Caco-2 (cell line): ENCODE measurements around the gene USP26. TPM values are rescaled to one million over a fixed set of nuclear protein-coding genes. Genes with fewer than 3 reads are reported as not detected.
A peak's percentile ranks its signal among the peaks of the same experiment; 100 is the strongest.

Source experiments
- Bru-seq: library from RNA; stranded (reverse); fragments of 400-500 nt; gene quantifications from one replicate; lab custom pipeline; 2021; lab: Mats Ljungman, UMichigan
- BruChase-seq, 2 experiments: library from RNA; stranded (reverse); fragments of 400-500 nt; gene quantifications; one replicate each; lab custom pipeline; 2021; lab: Mats Ljungman, UMichigan
- BruUV-seq: library from RNA; stranded (reverse); fragments of 400-500 nt; replicated peaks from 2 replicates; lab custom pipeline; 2021; lab: Mats Ljungman, UMichigan
- CTCF ChIA-PET: fragments of 300-600 bp; sonication (Branson Sonifier 250); formaldehyde crosslinking; loops from one replicate; lab custom pipeline; 2022; ENCODE audit warnings: antibody characterized with exemption; lab: Charles Lee
- POLR2A ChIA-PET: fragments of 300-600 bp; sonication (Branson Sonifier 250); formaldehyde crosslinking; loops from one replicate; lab custom pipeline; 2022; ENCODE audit warnings: antibody characterized with exemption; lab: Charles Lee
- DNase-seq, 2 experiments: peaks; one replicate each; pipeline versions ENCODE4 v3.0.0 to v3.0.0-alpha.2; 2020 to 2022
- H3K27me3 ChIP-seq: replicated peaks from 2 replicates; pipeline ENCODE4 v1.6.0; 2011; ENCODE audit warnings: low read length; ENCODE audit not compliant: control insufficient read depth, insufficient read depth
- H3K36me3 ChIP-seq: 2 replicates; pipeline ENCODE4 v1.5.1; 2011; ENCODE audit warnings: low read length; ENCODE audit not compliant: control insufficient read depth, insufficient read depth
- H3K4me1 ChIP-seq: fragments of 250-450 bp; sonication (Bioruptor Pico); 2 replicates; pipeline ENCODE4 v1.5.1; 2020; ENCODE audit warnings: mild to moderate bottlenecking
- H3K4me3 ChIP-seq: 2 replicates; pipeline ENCODE4 v1.5.1; 2011; ENCODE audit warnings: low read depth, mild to moderate bottlenecking, control low read depth, low read length
- H3K9me3 ChIP-seq: fragments of 250-450 bp; sonication (Bioruptor Pico); 2 replicates; pipeline ENCODE4 v1.5.1; 2020; ENCODE audit warnings: mild to moderate bottlenecking, moderate library complexity
- H3K27ac Mint-ChIP-seq: one replicate; pipeline ENCODE4 v1.8.0; 2022; ENCODE audit warnings: mixed read lengths; ENCODE audit not compliant: unreplicated experiment
- H3K27me3 Mint-ChIP-seq: one replicate; pipeline ENCODE4 v1.8.0; 2022; ENCODE audit warnings: mixed read lengths; ENCODE audit not compliant: insufficient read depth, unreplicated experiment
- H3K36me3 Mint-ChIP-seq: one replicate; pipeline ENCODE4 v1.8.0; 2022; ENCODE audit warnings: mild to moderate bottlenecking, mixed read lengths; ENCODE audit not compliant: insufficient read depth, unreplicated experiment
- H3K4me1 Mint-ChIP-seq: one replicate; pipeline ENCODE4 v1.8.0; 2022; ENCODE audit warnings: low read depth, mixed read lengths; ENCODE audit not compliant: unreplicated experiment
- H3K4me3 Mint-ChIP-seq: one replicate; pipeline ENCODE4 v1.8.0; 2022; ENCODE audit warnings: mild to moderate bottlenecking, moderate library complexity, mixed read lengths; ENCODE audit not compliant: unreplicated experiment
- H3K9me3 Mint-ChIP-seq: one replicate; pipeline ENCODE4 v1.8.0; 2022; ENCODE audit warnings: mixed read lengths; ENCODE audit not compliant: unreplicated experiment
- intact Hi-C: fragments of 100-400 bp; cut with micrococcal nuclease; formaldehyde crosslinking; loops from one replicate; pipeline ENCODE4 v1.10.0; 2022; ENCODE audit not compliant: unreplicated experiment
- long read RNA-seq: library from polyadenylated mRNA; stranded (forward); transcript quantifications from one replicate; pipeline ENCODE4 v2.0.0, GENCODE V29; 2022
- total RNA-seq: library from RNA; stranded (reverse); gene quantifications from 2 replicates; pipeline ENCODE4 v1.2.3, GENCODE V29; 2022
- TF ChIP-seq, protein P1 (sequence below), 2 experiments: fragments of 200-600 bp in 1 of 2; IDR thresholded peaks; 1 replicate in 1 of 2; 2 replicates in 1 of 2; pipeline versions ENCODE4 v1.5.1 to v1.8.0; 2011 to 2022; ENCODE audit warnings: antibody characterized with exemption in 1 of 2, control low read depth in 1 of 2, inconsistent platforms in 1 of 2, low read depth in 1 of 2, low read length in 1 of 2, mild to moderate bottlenecking in 1 of 2, moderate library complexity in 1 of 2; ENCODE audit not compliant: insufficient read depth in 1 of 2, severe bottlenecking in 1 of 2, unreplicated experiment in 1 of 2

Gene USP26, protein sequence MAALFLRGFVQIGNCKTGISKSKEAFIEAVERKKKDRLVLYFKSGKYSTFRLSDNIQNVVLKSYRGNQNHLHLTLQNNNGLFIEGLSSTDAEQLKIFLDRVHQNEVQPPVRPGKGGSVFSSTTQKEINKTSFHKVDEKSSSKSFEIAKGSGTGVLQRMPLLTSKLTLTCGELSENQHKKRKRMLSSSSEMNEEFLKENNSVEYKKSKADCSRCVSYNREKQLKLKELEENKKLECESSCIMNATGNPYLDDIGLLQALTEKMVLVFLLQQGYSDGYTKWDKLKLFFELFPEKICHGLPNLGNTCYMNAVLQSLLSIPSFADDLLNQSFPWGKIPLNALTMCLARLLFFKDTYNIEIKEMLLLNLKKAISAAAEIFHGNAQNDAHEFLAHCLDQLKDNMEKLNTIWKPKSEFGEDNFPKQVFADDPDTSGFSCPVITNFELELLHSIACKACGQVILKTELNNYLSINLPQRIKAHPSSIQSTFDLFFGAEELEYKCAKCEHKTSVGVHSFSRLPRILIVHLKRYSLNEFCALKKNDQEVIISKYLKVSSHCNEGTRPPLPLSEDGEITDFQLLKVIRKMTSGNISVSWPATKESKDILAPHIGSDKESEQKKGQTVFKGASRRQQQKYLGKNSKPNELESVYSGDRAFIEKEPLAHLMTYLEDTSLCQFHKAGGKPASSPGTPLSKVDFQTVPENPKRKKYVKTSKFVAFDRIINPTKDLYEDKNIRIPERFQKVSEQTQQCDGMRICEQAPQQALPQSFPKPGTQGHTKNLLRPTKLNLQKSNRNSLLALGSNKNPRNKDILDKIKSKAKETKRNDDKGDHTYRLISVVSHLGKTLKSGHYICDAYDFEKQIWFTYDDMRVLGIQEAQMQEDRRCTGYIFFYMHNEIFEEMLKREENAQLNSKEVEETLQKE
- not detected in 2 replicates for total RNA-seq
- percentile 3 among the genes with signal in this experiment for Bru-seq, nascent RNA
- percentile 9 among the genes with signal in this experiment for BruChase-seq, experiment 1, labeled RNA remaining after a 2-hour chase
- percentile 4 among the genes with signal in this experiment for BruChase-seq, experiment 2, labeled RNA remaining after a 6-hour chase
- long read RNA-seq: 0 reads

DNA sequence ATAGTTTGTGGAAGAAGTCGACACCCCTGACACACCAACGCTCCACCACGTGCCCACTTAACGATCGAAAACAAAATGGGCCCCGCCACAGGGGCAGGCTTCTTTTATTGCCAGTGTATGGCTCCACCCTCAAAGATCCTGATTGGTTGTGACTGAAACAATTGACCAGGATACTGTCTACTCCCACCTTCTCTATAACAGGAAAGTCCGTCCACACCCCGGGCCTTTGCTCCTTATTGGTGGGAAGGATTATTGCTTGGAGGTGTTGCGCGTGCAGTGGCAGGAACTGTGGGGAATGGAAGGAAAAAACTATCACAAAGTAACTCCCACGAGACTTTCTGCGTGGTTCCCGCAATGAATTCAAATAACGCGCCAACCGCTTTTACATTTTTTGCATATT, at the start of gene USP26:
TSS of gene USP26 (minus strand) at position 79 of the 400 bp plus-strand sequence. CDS start 68,889 bp downstream, outside the sequence.
- no peaks in the 10 kb centered on the region for H3K36me3 ChIP-seq
- no peak for DNase-seq
- H3K4me1 Mint-ChIP-seq: no peaks in the 10 kb centered on the region
- TF ChIP-seq, protein P1, sequence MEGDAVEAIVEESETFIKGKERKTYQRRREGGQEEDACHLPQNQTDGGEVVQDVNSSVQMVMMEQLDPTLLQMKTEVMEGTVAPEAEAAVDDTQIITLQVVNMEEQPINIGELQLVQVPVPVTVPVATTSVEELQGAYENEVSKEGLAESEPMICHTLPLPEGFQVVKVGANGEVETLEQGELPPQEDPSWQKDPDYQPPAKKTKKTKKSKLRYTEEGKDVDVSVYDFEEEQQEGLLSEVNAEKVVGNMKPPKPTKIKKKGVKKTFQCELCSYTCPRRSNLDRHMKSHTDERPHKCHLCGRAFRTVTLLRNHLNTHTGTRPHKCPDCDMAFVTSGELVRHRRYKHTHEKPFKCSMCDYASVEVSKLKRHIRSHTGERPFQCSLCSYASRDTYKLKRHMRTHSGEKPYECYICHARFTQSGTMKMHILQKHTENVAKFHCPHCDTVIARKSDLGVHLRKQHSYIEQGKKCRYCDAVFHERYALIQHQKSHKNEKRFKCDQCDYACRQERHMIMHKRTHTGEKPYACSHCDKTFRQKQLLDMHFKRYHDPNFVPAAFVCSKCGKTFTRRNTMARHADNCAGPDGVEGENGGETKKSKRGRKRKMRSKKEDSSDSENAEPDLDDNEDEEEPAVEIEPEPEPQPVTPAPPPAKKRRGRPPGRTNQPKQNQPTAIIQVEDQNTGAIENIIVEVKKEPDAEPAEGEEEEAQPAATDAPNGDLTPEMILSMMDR (IDR thresholded peaks at IDR 0.05; ENCODE audit: insufficient read depth in 1 of 2, low read depth in 1 of 2, low read length in 1 of 2, severe bottlenecking in 1 of 2, unreplicated experiment in 1 of 2): no peak
- H3K9me3 ChIP-seq: no peaks in the 10 kb centered on the region
- no peaks in the 10 kb centered on the region for H3K36me3 Mint-ChIP-seq
- H3K9me3 Mint-ChIP-seq: no peaks in the 10 kb centered on the region
- no peaks in the 10 kb centered on the region for H3K4me1 ChIP-seq
- H3K27ac Mint-ChIP-seq: no peak within 1 kb of the TSS
- ChIA-PET POLR2A (no interaction called here), CTCF (no interaction called here)
- no TSS peak for BruUV-seq
- no peak within 1 kb of the TSS for H3K4me3 ChIP-seq
- intact Hi-C loops: loop anchor here (10.0 kb wide), 1 partner anchor 52 kb away; no protein-coding TSS in a partner anchor
- no peak within 1 kb of the TSS for H3K4me3 Mint-ChIP-seq
- no peaks in the 10 kb centered on the region for H3K27me3 ChIP-seq
- H3K27me3 Mint-ChIP-seq: no peaks in the 10 kb centered on the region

- intact Hi-C loops: no loop called here
- H3K36me3 Mint-ChIP-seq: no peaks in the 10 kb centered on the region
- ChIA-PET POLR2A (no interaction called here), CTCF (no interaction called here)
- H3K9me3 Mint-ChIP-seq: no peaks in the 10 kb centered on the region
- no peak overlapping the region for H3K4me3 ChIP-seq
- H3K36me3 ChIP-seq: no peaks in the 10 kb centered on the region
- TF ChIP-seq, protein P1 (IDR thresholded peaks at IDR 0.05; ENCODE audit: insufficient read depth in 1 of 2, low read depth in 1 of 2, low read length in 1 of 2, severe bottlenecking in 1 of 2, unreplicated experiment in 1 of 2): no peak
- H3K9me3 ChIP-seq: no peaks in the 10 kb centered on the region
- H3K27me3 ChIP-seq: no peaks in the 10 kb centered on the region
- no peak overlapping the region for H3K27ac Mint-ChIP-seq
- DNase-seq: no peak
- H3K4me1 ChIP-seq: no peaks in the 10 kb centered on the region
- no peaks in the 10 kb centered on the region for H3K4me1 Mint-ChIP-seq
- no TSS peak for BruUV-seq
- no peak overlapping the region for H3K4me3 Mint-ChIP-seq
- no peaks in the 10 kb centered on the region for H3K27me3 Mint-ChIP-seq
Measured at GRCh38 chrX:133134282-133134681, 37.4 kb upstream of the USP26 start.

DNA sequence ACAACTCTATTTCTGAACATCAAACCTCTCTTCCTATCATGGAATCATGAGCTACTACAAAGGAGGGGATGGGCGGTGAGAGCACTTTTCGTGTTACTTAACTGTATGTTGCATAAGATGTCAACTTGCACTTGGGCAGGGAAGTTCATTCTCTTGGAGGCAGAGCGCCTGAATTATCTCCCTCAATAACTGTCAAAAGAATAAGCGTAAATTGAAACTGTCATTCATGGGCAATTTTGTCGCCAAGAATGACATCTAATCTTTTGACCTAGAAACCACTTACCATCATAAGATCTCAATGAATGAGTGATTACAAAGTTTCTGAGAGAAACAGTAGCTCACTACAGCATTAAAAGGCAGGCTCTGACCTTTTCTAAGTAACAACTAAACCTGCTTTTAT, 23.5 kb upstream of the USP26 start:
- Histone ChIP-seq H3K4me3 (no peak overlapping the region), H3K4me1 (no peaks in the 10 kb centered on the region), H3K9me3 (no peaks in the 10 kb centered on the region), H3K36me3 (no peaks in the 10 kb centered on the region), H3K27me3 (no peaks in the 10 kb centered on the region)
- intact Hi-C loops: no loop called here
- no peaks in the 10 kb centered on the region for H3K9me3 Mint-ChIP-seq
- no peak overlapping the region for H3K27ac Mint-ChIP-seq
- no peak for DNase-seq
- ChIA-PET POLR2A (interaction anchor here (0.6 kb wide), 1 partner anchor 39 kb away, joined by 6 read pairs; no protein-coding TSS in a partner anchor), CTCF (no interaction called here)
- H3K4me3 Mint-ChIP-seq: no peak overlapping the region
- TF ChIP-seq, protein P1 (IDR thresholded peaks at IDR 0.05; ENCODE audit: insufficient read depth in 1 of 2, low read depth in 1 of 2, low read length in 1 of 2, severe bottlenecking in 1 of 2, unreplicated experiment in 1 of 2): no peak
- H3K27me3 Mint-ChIP-seq: peaks cover 16% of the 10 kb centered on the region
- no peaks in the 10 kb centered on the region for H3K36me3 Mint-ChIP-seq
- BruUV-seq: no TSS peak
- no peaks in the 10 kb centered on the region for H3K4me1 Mint-ChIP-seq
